ENCODE measurements around the gene SPATS2L. TPM values are rescaled to one million over a fixed set of nuclear protein-coding genes. Genes with fewer than 3 reads are reported as not detected.

The SPATS2L gene
- total RNA-seq, 1 experiment from 2014 or later: 112 TPM

GRCh38 chr2:200443376-200443775 is 136.9 kb downstream of the SPATS2L start:
- no peaks in the 10 kb centered on the region for H3K27me3 Mint-ChIP-seq (ENCODE audit: low read depth)
- H3K36me3 Mint-ChIP-seq: peaks cover 74% of the 10 kb centered on the region
- no peak for DNase-seq (ENCODE audit: low spot score)
- H3K9me3 Mint-ChIP-seq: no peaks in the 10 kb centered on the region
- peak overlapping the region; percentile 3; the same call in 1 of the 2 replicates for H3K27ac Mint-ChIP-seq
- ChIA-PET POLR2A (no interaction called here), CTCF (interaction anchor here (0.5 kb wide), 1 partner anchor 41 kb away, joined by 3 read pairs; no protein-coding TSS in a partner anchor)
- H3K4me3 Mint-ChIP-seq: no peak overlapping the region
- no peak for TF ChIP-seq ZNF423 (CRISPR knock-in tag; IDR thresholded peaks at IDR 0.05)
- ATAC-seq: no peak
- no peaks in the 10 kb centered on the region for H3K4me1 Mint-ChIP-seq

GRCh38 chr2:200443916-200444315 is 137.4 kb downstream of the SPATS2L start:
- no peak overlapping the region; the same call in 1 of the 2 replicates for H3K27ac Mint-ChIP-seq
- H3K9me3 Mint-ChIP-seq: no peaks in the 10 kb centered on the region
- ChIA-PET CTCF (interaction anchor here (0.5 to 0.8 kb wide), 2 partner anchors 40 to 41 kb away, joined by 3 to 4 read pairs; no protein-coding TSS in a partner anchor), POLR2A (interaction anchor here (0.6 kb wide), 1 partner anchor 676 kb away, joined by 4 read pairs; no protein-coding TSS in a partner anchor)
- H3K4me3 Mint-ChIP-seq: no peak overlapping the region
- no peak for TF ChIP-seq E2F5 (CRISPR knock-in tag; IDR thresholded peaks at IDR 0.05)
- no peak for TF ChIP-seq ETV6 (CRISPR knock-in tag; IDR thresholded peaks at IDR 0.05)
- TF ChIP-seq TEAD1 (CRISPR knock-in tag; IDR thresholded peaks at IDR 0.05): no peak
- TF ChIP-seq NR2C2 (CRISPR knock-in tag; IDR thresholded peaks at IDR 0.05): no peak
- TF ChIP-seq EMX1 (CRISPR knock-in tag; IDR thresholded peaks at IDR 0.05): no peak
- TF ChIP-seq IRF1 (CRISPR knock-in tag; IDR thresholded peaks at IDR 0.05): no peak
- H3K36me3 Mint-ChIP-seq: peaks cover 71% of the 10 kb centered on the region
- H3K4me1 Mint-ChIP-seq: no peaks in the 10 kb centered on the region
- H3K27me3 Mint-ChIP-seq (ENCODE audit: low read depth): no peaks in the 10 kb centered on the region
- DNase-seq (ENCODE audit: low spot score) (no peak), ATAC-seq (no peak)

GRCh38 chr2:200444530-200444929 is 138.0 kb downstream of the SPATS2L start:
- Mint-ChIP-seq H3K27ac (no peak overlapping the region), H3K27me3 (ENCODE audit: low read depth) (no peaks in the 10 kb centered on the region), H3K4me3 (no peak overlapping the region), H3K36me3 (peaks cover 68% of the 10 kb centered on the region), H3K9me3 (no peaks in the 10 kb centered on the region), H3K4me1 (no peaks in the 10 kb centered on the region)
- DNase-seq (ENCODE audit: low spot score) (no peak), ATAC-seq (no peak)
- POLR2A ChIA-PET: no interaction called here
- CTCF ChIA-PET: interaction anchor here (0.8 to 2.0 kb wide), 2 partner anchors 39 kb away, joined by 4 read pairs; no protein-coding TSS in a partner anchor
- TF ChIP-seq TEAD4 (CRISPR knock-in tag; IDR thresholded peaks at IDR 0.05): no peak
- TF ChIP-seq USF2 (CRISPR knock-in tag; IDR thresholded peaks at IDR 0.05): no peak
- TF ChIP-seq MYBL2 (CRISPR knock-in tag; IDR thresholded peaks at IDR 0.05): no peak
- no peak for TF ChIP-seq ATF1 (CRISPR knock-in tag; IDR thresholded peaks at IDR 0.05)
- TF ChIP-seq STAT6 (CRISPR knock-in tag; conservative IDR thresholded peaks at IDR 0.05; ENCODE audit: low read depth): no peak
- no peak for TF ChIP-seq IRF1 (CRISPR knock-in tag; IDR thresholded peaks at IDR 0.05)
- TF ChIP-seq ZNF671 (CRISPR knock-in tag; IDR thresholded peaks at IDR 0.05): no peak
- no peak for TF ChIP-seq ZBTB43 (CRISPR knock-in tag; IDR thresholded peaks at IDR 0.05)
- TF ChIP-seq ZMAT4 (CRISPR knock-in tag; IDR thresholded peaks at IDR 0.05): no peak
- no peak for TF ChIP-seq CBFB (CRISPR knock-in tag; IDR thresholded peaks at IDR 0.05; ENCODE audit: low read depth)
- TF ChIP-seq ZNF263 (CRISPR knock-in tag; IDR thresholded peaks at IDR 0.05; ENCODE audit: low read depth): no peak
- no peak for TF ChIP-seq ZNF281 (CRISPR knock-in tag; IDR thresholded peaks at IDR 0.05)
- TF ChIP-seq ATF3 (CRISPR knock-in tag; conservative IDR thresholded peaks at IDR 0.05): no peak
- no peak for TF ChIP-seq GABPB1 (CRISPR knock-in tag; IDR thresholded peaks at IDR 0.05)
